Activated CD4-positive, alpha-beta T cell treated with anti-CD3 and anti-CD28 coated beads, Interleukin-2, amount 10 ng/mL, durations not matched to agents 7 days and 5 days (primary cell): ENCODE results near the gene FASTK. TPM values are rescaled to one million over a fixed set of nuclear protein-coding genes. Genes with fewer than 3 reads are reported as not detected.
A peak's percentile ranks its signal among the peaks of the same experiment; 100 is the strongest.

ENCODE experiments used
- CTCF ChIA-PET: fragments of 350-600 bp; sonication (Branson Sonifier 250); formaldehyde crosslinking; loops from one replicate; lab custom pipeline; 2021; ENCODE audit warnings: antibody characterized with exemption; lab: Charles Lee
- POLR2A ChIA-PET: fragments of 350-600 bp; sonication (Branson Sonifier 250); formaldehyde crosslinking; loops from one replicate; lab custom pipeline; 2021; ENCODE audit warnings: antibody characterized with exemption; lab: Charles Lee
- DNase-seq: peaks from one replicate; pipeline ENCODE4 v3.0.0-alpha.2; 2020
- H3K27ac Mint-ChIP-seq: one replicate; pipeline ENCODE4 v1.8.0; 2021; ENCODE audit warnings: mild to moderate bottlenecking, moderate library complexity, mixed read lengths
- H3K27me3 Mint-ChIP-seq: one replicate; pipeline ENCODE4 v1.8.0; 2021; ENCODE audit warnings: mixed read lengths
- H3K36me3 Mint-ChIP-seq: one replicate; pipeline ENCODE4 v1.8.0; 2021; ENCODE audit warnings: low read depth, mixed read lengths
- H3K4me1 Mint-ChIP-seq: one replicate; pipeline ENCODE4 v1.8.0; 2021; ENCODE audit warnings: mixed read lengths
- H3K4me3 Mint-ChIP-seq: one replicate; pipeline ENCODE4 v1.8.0; 2021; ENCODE audit warnings: mild to moderate bottlenecking, moderate library complexity, mixed read lengths
- H3K9me3 Mint-ChIP-seq: one replicate; pipeline ENCODE4 v1.8.0; 2021; ENCODE audit warnings: mixed read lengths
- total RNA-seq, 2 experiments: library from RNA; stranded (reverse); gene quantifications; one replicate each; pipeline ENCODE4 v1.2.3, GENCODE V29; 2021

FASTK gene
- total RNA-seq, 2 experiments from 2014 or later, result 76.4 to 85.9 TPM

DNA sequence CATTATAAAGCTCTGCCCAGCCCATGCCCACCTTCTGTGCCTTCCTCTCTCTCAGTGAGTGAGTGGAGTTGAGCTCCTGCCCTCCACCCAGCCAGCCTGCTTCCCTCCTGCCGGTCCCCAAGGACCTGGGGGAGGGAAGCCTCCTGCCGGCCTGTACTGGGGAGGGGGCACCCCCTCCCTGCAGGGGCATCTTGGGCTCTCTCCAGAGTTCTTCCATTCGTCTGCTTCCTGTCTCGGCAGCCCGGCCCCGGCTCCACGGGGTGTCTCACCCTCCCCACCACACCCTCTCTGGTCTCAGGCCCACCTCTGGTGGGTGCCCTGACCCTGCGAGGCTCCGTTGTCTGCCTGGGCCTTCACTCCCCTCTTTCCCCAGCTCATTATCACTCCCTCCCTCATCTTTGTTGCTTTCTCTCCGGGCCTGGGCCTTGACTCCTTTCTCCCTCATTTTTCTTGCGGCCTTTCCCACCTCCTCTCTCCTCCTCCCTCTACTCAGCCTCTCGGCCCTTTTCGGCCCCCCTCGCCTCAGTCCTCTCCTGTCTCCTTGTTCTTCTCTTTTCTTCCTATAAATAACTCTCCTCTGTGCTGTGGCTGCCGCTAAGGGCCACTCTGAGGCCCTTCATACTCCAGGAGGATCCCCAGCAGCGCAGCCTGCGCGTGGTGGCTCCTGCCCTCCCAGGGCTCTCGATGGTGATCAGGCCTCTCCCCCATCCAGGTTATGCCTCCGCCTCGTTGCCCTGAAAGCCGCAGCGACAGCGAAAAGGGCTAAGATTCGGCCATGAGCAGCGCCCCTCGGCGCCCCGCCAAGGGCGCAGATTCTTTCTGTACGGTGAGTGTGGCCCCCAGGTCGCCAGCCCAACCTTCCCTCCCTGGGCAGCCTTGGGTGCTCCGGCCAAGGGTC, 19.1 kb downstream of the FASTK start:
- H3K4me3 Mint-ChIP-seq, result peak overlapping the region; percentile 91
- POLR2A ChIA-PET, result no interaction called here
- H3K36me3 Mint-ChIP-seq, result peaks cover 11% of the 10 kb centered on the region
- H3K27me3 Mint-ChIP-seq, result no peaks in the 10 kb centered on the region
- no peaks in the 10 kb centered on the region for H3K9me3 Mint-ChIP-seq
- H3K27ac Mint-ChIP-seq, result peak overlapping the region; percentile 55
- CTCF ChIA-PET, result interaction anchor here (0.9 to 2.0 kb wide), 4 partner anchors 16 to 43 kb away, joined by 4 to 9 read pairs (median 5); partner anchors contain the start of gene FASTK
- no peak for DNase-seq
- peaks cover 37% of the 10 kb centered on the region for H3K4me1 Mint-ChIP-seq

- ChIA-PET POLR2A (no interaction called here), CTCF (interaction anchor here (0.7 to 2.0 kb wide), 6 partner anchors 13 to 42 kb away, joined by 3 to 9 read pairs (median 4); partner anchors contain the start of gene FASTK)
- peaks cover 11% of the 10 kb centered on the region for H3K36me3 Mint-ChIP-seq
- no peak for DNase-seq
- H3K4me1 Mint-ChIP-seq, result peaks cover 37% of the 10 kb centered on the region
- no peaks in the 10 kb centered on the region for H3K27me3 Mint-ChIP-seq
- H3K27ac Mint-ChIP-seq, result peak overlapping the region; percentile 74
- peak overlapping the region; percentile 91 for H3K4me3 Mint-ChIP-seq
- no peaks in the 10 kb centered on the region for H3K9me3 Mint-ChIP-seq
Measured at GRCh38 chr7:151060416-151061212, 20.0 kb downstream of the FASTK start.

DNA sequence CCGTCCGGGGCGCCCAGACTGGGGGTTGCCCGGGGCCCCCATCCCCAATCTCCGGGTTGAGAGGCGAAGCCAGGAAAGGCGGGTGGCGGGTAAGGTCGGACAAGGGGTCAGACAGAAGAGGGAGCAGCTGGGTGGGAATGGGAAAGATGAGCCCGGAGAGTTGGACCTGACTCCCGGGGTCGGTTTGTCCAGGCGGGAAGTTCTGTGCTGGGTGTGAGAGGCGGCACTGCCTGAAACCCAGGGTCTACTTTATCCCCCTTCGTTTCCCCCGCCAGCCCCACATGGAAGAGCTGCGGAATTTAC, 20.5 kb downstream of the FASTK start:
- ChIA-PET CTCF (interaction anchor here (0.7 to 2.0 kb wide), 5 partner anchors 13 to 41 kb away, joined by 3 to 9 read pairs (median 4); partner anchors contain the start of gene FASTK), POLR2A (no interaction called here)
- H3K9me3 Mint-ChIP-seq, result no peaks in the 10 kb centered on the region
- H3K27me3 Mint-ChIP-seq, result no peaks in the 10 kb centered on the region
- H3K27ac Mint-ChIP-seq, result peak overlapping the region; percentile 74
- peaks cover 37% of the 10 kb centered on the region for H3K4me1 Mint-ChIP-seq
- H3K4me3 Mint-ChIP-seq, result peak overlapping the region; percentile 91
- DNase-seq, result no peak
- peaks cover 6% of the 10 kb centered on the region for H3K36me3 Mint-ChIP-seq

- Mint-ChIP-seq H3K36me3 (peaks cover 5% of the 10 kb centered on the region), H3K9me3 (no peaks in the 10 kb centered on the region), H3K27me3 (no peaks in the 10 kb centered on the region), H3K4me1 (peaks cover 40% of the 10 kb centered on the region), H3K27ac (peak within 1 kb of the TSS; percentile 95), H3K4me3 (peak within 1 kb of the TSS; percentile 91)
- DNase-seq, result peak; percentile 64
- ChIA-PET CTCF (interaction anchor here (1.0 to 2.0 kb wide), 7 partner anchors 18 to 45 kb away, joined by 3 to 9 read pairs (median 5); partner anchors contain the start of gene FASTK), POLR2A (no interaction called here)
Measured at GRCh38 chr7:151059367-151060112, 21.1 kb downstream of the FASTK start, which contains the start of gene SLC4A2. TSS of gene SLC4A2 (plus strand) at chr7:151059589. CDS start at chr7:151061988, 2,399 bp downstream.

DNA sequence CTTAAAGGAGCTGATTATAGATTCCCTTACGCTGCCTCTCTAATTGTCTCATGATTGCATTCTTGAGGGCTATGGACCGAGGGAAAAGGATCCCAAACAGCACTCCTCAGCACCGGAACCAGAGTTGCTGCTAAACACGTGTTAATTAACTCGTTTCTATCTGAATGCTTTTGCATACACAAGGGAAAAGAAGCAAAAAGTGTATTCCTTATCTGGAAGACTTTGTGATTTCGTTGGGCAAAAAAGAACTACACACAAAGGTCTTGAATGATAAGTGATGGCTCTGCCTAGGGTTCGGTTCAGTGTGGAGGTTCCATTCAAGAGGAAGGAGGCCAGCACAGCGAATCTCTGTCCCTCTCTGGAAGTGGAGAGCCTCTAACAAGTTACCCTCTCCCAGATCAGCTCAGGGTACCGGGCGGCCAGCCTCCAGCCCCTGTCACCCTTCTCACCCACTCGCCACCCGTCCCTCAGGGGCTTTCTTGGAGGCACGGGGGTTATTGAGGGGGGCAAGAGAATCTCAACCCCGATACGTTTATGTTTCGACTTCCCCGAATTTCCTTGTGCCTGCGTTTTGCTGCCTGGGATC, 21.7 kb downstream of the FASTK start:
- Mint-ChIP-seq H3K36me3 (peaks cover 5% of the 10 kb centered on the region), H3K27ac (peak overlapping the region; percentile 95), H3K4me1 (peaks cover 42% of the 10 kb centered on the region), H3K4me3 (peak overlapping the region; percentile 91), H3K9me3 (no peaks in the 10 kb centered on the region), H3K27me3 (no peaks in the 10 kb centered on the region)
- DNase-seq, result no peak
- POLR2A ChIA-PET, result no interaction called here
- CTCF ChIA-PET, result interaction anchor here (0.8 to 1.7 kb wide), 7 partner anchors 8 to 45 kb away, joined by 3 to 6 read pairs (median 4); partner anchors contain the start of genes ABCB8 and FASTK

GRCh38 chr7:151057989-151058780, 22.4 kb downstream of the FASTK start:
- Mint-ChIP-seq H3K27me3 (no peaks in the 10 kb centered on the region), H3K9me3 (no peaks in the 10 kb centered on the region), H3K4me1 (peaks cover 47% of the 10 kb centered on the region), H3K27ac (peak overlapping the region; percentile 95), H3K4me3 (peak overlapping the region; percentile 91), H3K36me3 (peaks cover 2% of the 10 kb centered on the region)
- POLR2A ChIA-PET, result no interaction called here
- CTCF ChIA-PET, result interaction anchor here (0.8 to 1.7 kb wide), 8 partner anchors 9 to 44 kb away, joined by 3 to 6 read pairs (median 4); partner anchors contain the start of genes ABCB8 and FASTK
- DNase-seq, result peak; percentile 99

GRCh38 chr7:151057506-151057988, 23.1 kb downstream of the FASTK start, which contains the start of gene CDK5:
TSS of gene CDK5 (minus strand) at chr7:151057897. CDS start at chr7:151057848, 49 bp downstream.
- no peak for DNase-seq
- Mint-ChIP-seq H3K4me3 (peak within 1 kb of the TSS; percentile 91), H3K9me3 (no peaks in the 10 kb centered on the region), H3K36me3 (peaks cover 3% of the 10 kb centered on the region), H3K4me1 (peaks cover 53% of the 10 kb centered on the region), H3K27me3 (no peaks in the 10 kb centered on the region), H3K27ac (peak within 1 kb of the TSS; percentile 95)
- CTCF ChIA-PET, result interaction anchor here (1.1 kb wide), 1 partner anchor 29 kb away, joined by 4 read pairs; the partner anchor contains the start of gene ABCB8
- POLR2A ChIA-PET, result no interaction called here

- ChIA-PET CTCF (interaction anchor here (1.1 kb wide), 1 partner anchor 28 kb away, joined by 4 read pairs; the partner anchor contains the start of gene ABCB8), POLR2A (no interaction called here)
- Mint-ChIP-seq H3K36me3 (peaks cover 4% of the 10 kb centered on the region), H3K27ac (peak overlapping the region; percentile 42), H3K4me1 (peaks cover 53% of the 10 kb centered on the region), H3K4me3 (peak overlapping the region; percentile 91), H3K27me3 (no peaks in the 10 kb centered on the region), H3K9me3 (no peaks in the 10 kb centered on the region)
- no peak for DNase-seq
Measured at GRCh38 chr7:151056666-151057505, 23.7 kb downstream of the FASTK start.

DNA sequence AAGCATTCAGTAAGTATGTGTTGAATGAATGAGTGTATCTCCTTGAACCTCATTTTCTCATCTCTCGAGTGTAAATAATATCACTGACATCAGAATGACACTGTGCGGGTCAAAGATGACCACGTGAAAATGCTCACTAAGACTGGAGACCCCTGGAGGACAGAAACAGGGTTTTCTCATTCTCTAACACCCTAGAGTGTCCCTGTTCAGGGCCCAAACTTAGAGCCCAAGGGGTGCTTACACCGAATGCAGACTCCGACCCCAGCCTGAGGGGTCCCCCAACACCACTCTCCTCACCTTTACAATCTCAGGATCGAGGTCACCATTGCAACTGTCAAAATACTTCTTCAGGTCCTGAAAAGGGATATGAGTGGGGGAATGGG, 24.3 kb downstream of the FASTK start:
- Mint-ChIP-seq H3K27me3 (no peaks in the 10 kb centered on the region), H3K36me3 (peaks cover 4% of the 10 kb centered on the region), H3K4me3 (peak overlapping the region; percentile 91), H3K27ac (no peak overlapping the region), H3K9me3 (no peaks in the 10 kb centered on the region), H3K4me1 (peaks cover 46% of the 10 kb centered on the region)
- CTCF ChIA-PET, result interaction anchor here (1.2 kb wide), 1 partner anchor 28 kb away, joined by 4 read pairs; the partner anchor contains the start of gene ABCB8
- DNase-seq, result no peak
- POLR2A ChIA-PET, result no interaction called here

- Mint-ChIP-seq H3K9me3 (no peaks in the 10 kb centered on the region), H3K4me1 (peaks cover 37% of the 10 kb centered on the region), H3K36me3 (peaks cover 4% of the 10 kb centered on the region), H3K27me3 (peaks cover 8% of the 10 kb centered on the region), H3K27ac (no peak overlapping the region), H3K4me3 (no peak overlapping the region)
- ChIA-PET CTCF (no interaction called here), POLR2A (no interaction called here)
- no peak for DNase-seq
Measured at GRCh38 chr7:151053751-151054150, 26.9 kb downstream of the FASTK start.
